HCT116 (cell line): ENCODE data around the gene FAM47E.

Experiments used
- CEBPB ChIP-seq: IDR thresholded peaks from 2 replicates; pipeline ENCODE4 v1.6.1; 2012; ENCODE audit warnings: low read depth
- CTCF ChIP-seq, 3 experiments: fragments of 200-600 bp in 1 of 3; sonication (generic) in 1 of 3; IDR thresholded peaks in 2 of 3; conservative IDR thresholded peaks in 1 of 3; 2 replicates each; pipeline ENCODE4 v1.5.1; 2012 to 2017; ENCODE audit warnings: low read depth in 2 of 3, low read length in 2 of 3, antibody characterized with exemption in 1 of 3, borderline replicate concordance in 1 of 3, control low read depth in 1 of 3, mild to moderate bottlenecking in 1 of 3, mixed read lengths in 1 of 3, mixed run types in 1 of 3, moderate library complexity in 1 of 3; ENCODE audit not compliant: insufficient read depth in 1 of 3
- ELF1 ChIP-seq: IDR thresholded peaks from 2 replicates; pipeline ENCODE4 v1.6.1; 2012; ENCODE audit warnings: low read depth, borderline replicate concordance
- EZH2 ChIP-seq: fragments of 200-600 bp; sonication (generic); IDR thresholded peaks from 2 replicates; pipeline ENCODE4 v1.6.1; 2017; ENCODE audit warnings: antibody characterized with exemption, mixed run types
- MAX ChIP-seq: IDR thresholded peaks from 2 replicates; pipeline ENCODE4 v1.6.1; 2012
- POLR2A ChIP-seq: IDR thresholded peaks from 2 replicates; pipeline ENCODE4 v1.7.0; 2011; ENCODE audit warnings: borderline replicate concordance; ENCODE audit not compliant: insufficient read depth, insufficient read length; ENCODE audit errors: extremely low read depth
- POLR2AphosphoS5 ChIP-seq: IDR thresholded peaks from 2 replicates; pipeline ENCODE4 v1.6.1; 2011; ENCODE audit warnings: mild to moderate bottlenecking, low read depth, low read length, moderate library complexity
- SP1 ChIP-seq: IDR thresholded peaks from 2 replicates; pipeline ENCODE4 v1.6.1; 2012; ENCODE audit warnings: low read depth
- YY1 ChIP-seq: IDR thresholded peaks from 2 replicates; pipeline ENCODE4 v1.6.1; 2011; ENCODE audit warnings: low read length, low read depth, moderate library complexity, mild to moderate bottlenecking; ENCODE audit not compliant: insufficient replicate concordance; ENCODE audit errors: extremely low read depth
- ZNF274 ChIP-seq: fragments of 200-500 bp; sonication (Bioruptor generic); IDR thresholded peaks from 2 replicates; pipeline ENCODE4 v1.6.1; 2014; ENCODE audit warnings: mild to moderate bottlenecking, low read depth, low read length, inconsistent platforms

GRCh38 chr4:76234679-76235044, 16.9 kb upstream of the FAM47E start:
- TF ChIP-seq POLR2A (no peak), CTCF (IDR thresholded peaks at IDR 0.05 in 2 of 3, conservative IDR thresholded peaks at IDR 0.05 in 1 of 3; ENCODE audit: borderline replicate concordance in 1 of 3, insufficient read depth in 1 of 3, low read depth in 2 of 3, low read length in 2 of 3) (no peak), MAX (no peak), ZNF274 (no peak), CEBPB (no peak), EZH2 (no peak), ELF1 (no peak), POLR2AphosphoS5 (no peak; the same call in 1 of the 2 replicates), YY1 (no peak), SP1 (no peak)
